Measurements from ENCODE around the gene IMPDH1. TPM values are rescaled to one million over a fixed set of nuclear protein-coding genes. Genes with fewer than 3 reads are reported as not detected.

Gene IMPDH1
- total and polyA plus RNA-seq, 9 of the 15 experiments (the other 6 are each of a cell fraction or from before 2014, with no cell fraction given): 0.80 to 118 (median 64.3) TPM

GRCh38 chr7:128450913-128451312, 41.1 kb upstream of the IMPDH1 start:
- Histone ChIP-seq H3K27ac (ENCODE audit: extremely low read depth, low read depth, low read length) (no peak overlapping the region), H3K9me3 (replicated peaks; ENCODE audit: control insufficient read depth, insufficient read depth, low read depth, low read length) (no peaks in the 10 kb centered on the region), H3K27me3 (ENCODE audit: control insufficient read depth in 2 of 2, insufficient read depth in 2 of 2, low read length in 2 of 2) (no peaks in the 10 kb centered on the region), H3K4me3 (no peak overlapping the region), H3K79me2 (ENCODE audit: control insufficient read depth, insufficient read depth, low read length) (peaks cover 3% of the 10 kb centered on the region), H3K9ac (ENCODE audit: insufficient read depth in 1 of 2, low read depth in 2 of 2, low read length in 2 of 2) (no peak overlapping the region), H3K9me1 (ENCODE audit: control insufficient read depth, insufficient read depth, low read length) (no peaks in the 10 kb centered on the region), H3K36me3 (ENCODE audit: control insufficient read depth, insufficient read depth, low read length) (no peaks in the 10 kb centered on the region), H3K4me2 (ENCODE audit: insufficient read depth, low read length) (no peak overlapping the region), H3K4me1 (replicated peaks in 1 of 2; ENCODE audit: control insufficient read depth in 2 of 2, insufficient read depth in 2 of 2, low read length in 2 of 2) (peaks cover 17 to 21% of the 10 kb centered on the region in 2 experiments; a peak in 4 of 5 replicates), H2AFZ (ENCODE audit: low read depth, low read length) (no peak overlapping the region), H4K20me1 (replicated peaks; ENCODE audit: control insufficient read depth, insufficient read depth, low read length) (no peaks in the 10 kb centered on the region)
- WGBS (ENCODE audit: insufficient coverage, low coverage, missing lambda C conversion rate): 45% methylated on average over 5 of the region's 5 CpGs
- ChIA-PET POLR2A (no interaction called here), CTCF (ENCODE audit: low intra/inter-chr PET ratio) (no interaction called here)
- no peak for FAIRE-seq
- DNase-seq (ENCODE audit: extremely low read depth in 1 of 4, low spot score in 3 of 4): no peak
- in situ Hi-C loops (cut with MboI): no loop called here
- intact Hi-C loops (cut with micrococcal nuclease): no loop called here
- BruUV-seq (replicated peaks): no TSS peak
- ATAC-seq: no peak
- TF ChIP-seq ETV1 (tag; conservative IDR thresholded peaks at IDR 0.05; ENCODE audit: low read depth): no peak
- no peak for TF ChIP-seq SRF (CRISPR knock-in tag; IDR thresholded peaks at IDR 0.05)
- TF ChIP-seq RERE (CRISPR knock-in tag; IDR thresholded peaks at IDR 0.05; ENCODE audit: borderline replicate concordance): no peak
- TF ChIP-seq KDM1A (IDR thresholded peaks at IDR 0.05): 0 out of 4 replicates have a peak, but pooled peaks of 1 of the 2 experiments have one; percentile 9
- no peak for TF ChIP-seq ZNF24 (IDR thresholded peaks at IDR 0.05)
- peak; percentile 76 for TF ChIP-seq ZNF146 (CRISPR knock-in tag; IDR thresholded peaks at IDR 0.05; ENCODE audit: unreplicated experiment)
- no peak for TF ChIP-seq MITF (IDR thresholded peaks at IDR 0.05)
